NK-92 (cell line): ENCODE measurements around the gene RAE1.
"Not testable (repeated sequence)": the region's sequence is repeated elsewhere in the genome, so short reads cannot be mapped to it uniquely, and the experiment has no call there.

ENCODE experiments used
- DNase-seq: peaks from one replicate; lab custom pipeline; 2025; ENCODE audit not compliant: unreplicated experiment; lab: John Stamatoyannopoulos, UW

RAE1 gene

GRCh38 chr20:57412347-57413029, 61.4 kb downstream of the RAE1 start:
- no peak for DNase-seq

- DNase-seq = no peak
Measured at GRCh38 chr20:57413986-57414385, 62.9 kb downstream of the RAE1 start.

- no peak for DNase-seq
Measured at GRCh38 chr20:57414867-57415592, 64.0 kb downstream of the RAE1 start.

GRCh38 chr20:57415771-57416170, 64.7 kb downstream of the RAE1 start:
- no peak for DNase-seq

GRCh38 chr20:57416296-57417022, 65.4 kb downstream of the RAE1 start:
- no peak for DNase-seq

- no peak for DNase-seq
Measured at GRCh38 chr20:57417051-57417689, 66.1 kb downstream of the RAE1 start.

- no peak for DNase-seq
Measured at GRCh38 chr20:57417830-57418780, 67.0 kb downstream of the RAE1 start.

GRCh38 chr20:57419479-57419878, 68.4 kb downstream of the RAE1 start:
- DNase-seq = not testable (repeated sequence)

- no peak for DNase-seq
Measured at GRCh38 chr20:57420571-57421252, 69.7 kb downstream of the RAE1 start.

- DNase-seq = no peak
Measured at GRCh38 chr20:57421253-57422220, 70.5 kb downstream of the RAE1 start.

- no peak for DNase-seq
Measured at GRCh38 chr20:57422254-57422653, 71.2 kb downstream of the RAE1 start.

GRCh38 chr20:57425150-57426013, 74.3 kb downstream of the RAE1 start:
- DNase-seq = no peak

GRCh38 chr20:57426271-57426689, 75.2 kb downstream of the RAE1 start:
- no peak for DNase-seq

GRCh38 chr20:57426831-57427230, 75.8 kb downstream of the RAE1 start:
- DNase-seq = no peak

- no peak for DNase-seq
Measured at GRCh38 chr20:57428324-57429158, 77.5 kb downstream of the RAE1 start.
